ENCODE data around the gene PLPP4.

The PLPP4 gene

DNA sequence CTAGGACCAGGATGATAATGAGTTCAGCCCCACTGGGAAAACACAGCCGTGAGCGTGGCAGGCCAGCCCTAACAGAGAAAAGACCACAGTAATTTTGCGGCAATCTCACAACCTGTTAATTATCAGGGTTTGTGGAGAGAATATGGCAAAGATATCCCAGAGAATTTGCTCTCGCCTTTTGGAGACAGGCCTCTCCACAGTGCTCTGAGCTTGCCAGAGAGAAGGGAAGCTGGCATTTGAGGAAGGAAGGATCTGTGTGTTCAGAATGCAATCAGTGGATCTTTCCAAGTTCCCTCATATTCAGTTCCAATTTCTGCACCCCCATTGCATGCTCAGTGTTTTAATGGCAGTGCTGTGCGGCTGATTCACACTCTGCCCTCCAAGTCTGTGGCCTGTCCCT lies 60.2 kb downstream of the PLPP4 start:
- Histone ChIP-seq H3K4me3 (ENCODE audit: low read length) (no peak overlapping the region), H3K9me2 (replicated peaks; ENCODE audit: control insufficient read depth, low read length) (no peaks in the 10 kb centered on the region), H3K36me3 (ENCODE audit: control insufficient read depth, low read length) (no peaks in the 10 kb centered on the region), H3K4me2 (ENCODE audit: low read length) (no peak overlapping the region), H3K4me1 (ENCODE audit: control insufficient read depth, low read length) (no peaks in the 10 kb centered on the region), H3K79me2 (ENCODE audit: control insufficient read depth, low read length) (no peaks in the 10 kb centered on the region), H3K9me3 (ENCODE audit: control insufficient read depth, insufficient read depth, low read length) (no peaks in the 10 kb centered on the region), H3K27ac (ENCODE audit: low read depth, low read length) (no peak overlapping the region), H3F3A (ENCODE audit: control insufficient read depth, insufficient read depth) (no peaks in the 10 kb centered on the region), H4K20me1 (ENCODE audit: control insufficient read depth, insufficient read depth, low read depth, low read length) (no peaks in the 10 kb centered on the region), H3K27me3 (ENCODE audit: control insufficient read depth, low read length) (no peaks in the 10 kb centered on the region)
- TF ChIP-seq, protein P1, sequence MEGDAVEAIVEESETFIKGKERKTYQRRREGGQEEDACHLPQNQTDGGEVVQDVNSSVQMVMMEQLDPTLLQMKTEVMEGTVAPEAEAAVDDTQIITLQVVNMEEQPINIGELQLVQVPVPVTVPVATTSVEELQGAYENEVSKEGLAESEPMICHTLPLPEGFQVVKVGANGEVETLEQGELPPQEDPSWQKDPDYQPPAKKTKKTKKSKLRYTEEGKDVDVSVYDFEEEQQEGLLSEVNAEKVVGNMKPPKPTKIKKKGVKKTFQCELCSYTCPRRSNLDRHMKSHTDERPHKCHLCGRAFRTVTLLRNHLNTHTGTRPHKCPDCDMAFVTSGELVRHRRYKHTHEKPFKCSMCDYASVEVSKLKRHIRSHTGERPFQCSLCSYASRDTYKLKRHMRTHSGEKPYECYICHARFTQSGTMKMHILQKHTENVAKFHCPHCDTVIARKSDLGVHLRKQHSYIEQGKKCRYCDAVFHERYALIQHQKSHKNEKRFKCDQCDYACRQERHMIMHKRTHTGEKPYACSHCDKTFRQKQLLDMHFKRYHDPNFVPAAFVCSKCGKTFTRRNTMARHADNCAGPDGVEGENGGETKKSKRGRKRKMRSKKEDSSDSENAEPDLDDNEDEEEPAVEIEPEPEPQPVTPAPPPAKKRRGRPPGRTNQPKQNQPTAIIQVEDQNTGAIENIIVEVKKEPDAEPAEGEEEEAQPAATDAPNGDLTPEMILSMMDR (IDR thresholded peaks at IDR 0.05; ENCODE audit: low read depth, low read length, poor library complexity, severe bottlenecking) = no peak
- no peak for TF ChIP-seq EZH2phosphoT487 (IDR thresholded peaks at IDR 0.05; ENCODE audit: borderline replicate concordance, low read length)

DNA sequence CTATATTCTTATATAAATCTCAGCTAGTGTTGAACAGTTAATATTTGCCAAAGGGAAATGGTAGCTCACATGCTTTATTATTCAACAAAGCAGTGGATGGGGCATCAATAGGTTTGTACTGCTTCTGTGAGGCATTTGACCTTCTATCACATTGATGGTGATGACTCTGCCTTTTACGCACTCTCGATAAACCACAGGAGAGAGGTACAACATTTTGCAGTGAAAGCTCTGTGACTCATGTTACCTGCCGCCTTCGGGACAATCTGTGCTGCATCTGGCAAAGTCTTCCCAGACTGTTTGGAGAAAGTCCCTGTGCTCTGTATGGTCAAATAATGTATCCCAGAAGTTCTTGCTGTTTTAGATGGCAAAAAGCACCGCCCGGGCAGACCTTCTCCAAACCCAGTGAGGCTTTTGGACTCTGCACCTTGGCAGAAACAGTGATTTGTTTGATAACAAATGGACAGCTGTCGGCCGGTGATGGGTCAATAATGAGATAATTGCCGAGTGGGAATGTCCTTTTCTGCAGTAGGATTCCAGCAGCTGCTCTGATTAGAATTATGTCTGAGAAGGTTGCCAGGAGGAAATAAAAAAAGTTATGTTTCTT lies 61.0 kb downstream of the PLPP4 start:
- no peak overlapping the region for H3K4me3 ChIP-seq (ENCODE audit: low read length)
- H4K20me1 ChIP-seq (ENCODE audit: control insufficient read depth, insufficient read depth, low read depth, low read length) = no peaks in the 10 kb centered on the region
- TF ChIP-seq, protein P1 (IDR thresholded peaks at IDR 0.05; ENCODE audit: low read depth, low read length, poor library complexity, severe bottlenecking) = no peak
- no peaks in the 10 kb centered on the region for H3K27me3 ChIP-seq (ENCODE audit: control insufficient read depth, low read length)
- no peaks in the 10 kb centered on the region for H3K4me1 ChIP-seq (ENCODE audit: control insufficient read depth, low read length)
- no peaks in the 10 kb centered on the region for H3K9me2 ChIP-seq (replicated peaks; ENCODE audit: control insufficient read depth, low read length)
- H3K9me3 ChIP-seq (ENCODE audit: control insufficient read depth, insufficient read depth, low read length) = no peaks in the 10 kb centered on the region
- H3K27ac ChIP-seq (ENCODE audit: low read depth, low read length) = no peak overlapping the region
- no peaks in the 10 kb centered on the region for H3F3A ChIP-seq (ENCODE audit: control insufficient read depth, insufficient read depth)
- no peaks in the 10 kb centered on the region for H3K36me3 ChIP-seq (ENCODE audit: control insufficient read depth, low read length)
- no peaks in the 10 kb centered on the region for H3K79me2 ChIP-seq (ENCODE audit: control insufficient read depth, low read length)
- H3K4me2 ChIP-seq (ENCODE audit: low read length) = no peak overlapping the region

DNA sequence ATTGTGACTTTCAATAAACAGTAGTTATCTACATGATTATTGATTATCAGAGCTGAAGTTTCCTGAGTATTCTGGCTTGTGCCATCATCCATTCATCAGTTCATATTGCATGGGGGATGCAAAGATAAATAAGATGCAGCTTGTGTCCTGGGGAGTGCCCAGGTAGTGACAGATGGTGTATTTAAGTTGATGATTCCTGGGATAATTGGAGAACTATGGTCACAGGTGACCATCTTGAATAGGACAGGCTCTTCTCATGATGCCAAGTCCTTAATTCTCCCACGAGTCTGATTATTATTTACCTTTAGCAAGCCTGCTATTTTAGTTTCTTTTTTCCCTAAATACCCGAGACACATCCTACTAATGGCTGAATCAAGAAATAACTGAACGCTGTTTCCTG lies 64.9 kb downstream of the PLPP4 start:
- Histone ChIP-seq H4K20me1 (ENCODE audit: control insufficient read depth, insufficient read depth, low read depth, low read length) (no peaks in the 10 kb centered on the region), H3K36me3 (ENCODE audit: control insufficient read depth, low read length) (no peaks in the 10 kb centered on the region), H3K4me3 (ENCODE audit: low read length) (no peak overlapping the region), H3K9me3 (ENCODE audit: control insufficient read depth, insufficient read depth, low read length) (no peaks in the 10 kb centered on the region), H3K27ac (ENCODE audit: low read depth, low read length) (no peak overlapping the region), H3F3A (ENCODE audit: control insufficient read depth, insufficient read depth) (no peaks in the 10 kb centered on the region), H3K4me1 (ENCODE audit: control insufficient read depth, low read length) (no peaks in the 10 kb centered on the region), H3K9me2 (replicated peaks; ENCODE audit: control insufficient read depth, low read length) (no peaks in the 10 kb centered on the region), H3K4me2 (ENCODE audit: low read length) (no peak overlapping the region), H3K27me3 (ENCODE audit: control insufficient read depth, low read length) (no peaks in the 10 kb centered on the region), H3K79me2 (ENCODE audit: control insufficient read depth, low read length) (no peaks in the 10 kb centered on the region)
- no peak for TF ChIP-seq EZH2phosphoT487 (IDR thresholded peaks at IDR 0.05; ENCODE audit: borderline replicate concordance, low read length)
- TF ChIP-seq, protein P1 (IDR thresholded peaks at IDR 0.05; ENCODE audit: low read depth, low read length, poor library complexity, severe bottlenecking) = no peak
